SJSA1 (cell line): ENCODE measurements around the gene GPATCH8. TPM values are rescaled to one million over a fixed set of nuclear protein-coding genes. Genes with fewer than 3 reads are reported as not detected.
"Not testable (repeated sequence)": the region's sequence is repeated elsewhere in the genome, so short reads cannot be mapped to it uniquely, and the experiment has no call there.

Experiments
- DNase-seq, 2 experiments: peaks; one replicate each; pipeline ENCODE4 v3.0.0-alpha.2; 2015 to 2020; ENCODE audit warnings: low spot score in 2 of 2, low read depth in 1 of 2
- H3K27ac ChIP-seq: fragments of 250-450 bp; sonication (Bioruptor Pico); 2 replicates; pipeline ENCODE4 v1.5.1; 2020; ENCODE audit warnings: mild to moderate bottlenecking, moderate library complexity
- H3K27me3 ChIP-seq: fragments of 250-450 bp; sonication (Bioruptor Pico); replicated peaks from 2 replicates; pipeline ENCODE4 v1.5.1; 2020; ENCODE audit warnings: mild to moderate bottlenecking, moderate library complexity
- H3K36me3 ChIP-seq: fragments of 250-450 bp; sonication (Bioruptor Pico); 2 replicates; pipeline ENCODE4 v1.5.1; 2020; ENCODE audit warnings: mild to moderate bottlenecking
- H3K4me1 ChIP-seq: fragments of 250-450 bp; sonication (Bioruptor Pico); replicated peaks from 2 replicates; pipeline ENCODE4 v1.6.1; 2021; ENCODE audit warnings: mild to moderate bottlenecking
- H3K4me3 ChIP-seq: fragments of 250-450 bp; sonication (Bioruptor Pico); 2 replicates; pipeline ENCODE4 v1.5.1; 2020; ENCODE audit warnings: mild to moderate bottlenecking
- H3K9me3 ChIP-seq: fragments of 250-450 bp; sonication (Bioruptor Pico); replicated peaks from 2 replicates; pipeline ENCODE4 v1.5.1; 2020; ENCODE audit warnings: mild to moderate bottlenecking
- total RNA-seq: library from RNA; depleted of rRNA; stranded (reverse); fragments of >200 nt; shearing (Covaris generic); gene quantifications from 2 replicates; pipeline ENCODE4 v1.2.3, GENCODE V29; 2014

GPATCH8 gene
- total RNA-seq, 1 experiment from 2014 or later: 22.7 TPM

GRCh38 chr17:44414394-44415155, 88.6 kb downstream of the GPATCH8 start:
- Histone ChIP-seq H3K4me1 (no peaks in the 10 kb centered on the region), H3K27ac (no peak overlapping the region), H3K9me3 (no peaks in the 10 kb centered on the region), H3K4me3 (no peak overlapping the region), H3K36me3 (peaks cover 41% of the 10 kb centered on the region), H3K27me3 (no peaks in the 10 kb centered on the region)
- DNase-seq: no peak

- Histone ChIP-seq H3K4me1 (no peaks in the 10 kb centered on the region), H3K4me3 (no peak overlapping the region), H3K27me3 (no peaks in the 10 kb centered on the region), H3K9me3 (no peaks in the 10 kb centered on the region), H3K36me3 (peaks cover 14% of the 10 kb centered on the region), H3K27ac (no peak overlapping the region)
- DNase-seq: no peak
Measured at GRCh38 chr17:44409309-44410028, 93.7 kb downstream of the GPATCH8 start.

- Histone ChIP-seq H3K4me3 (no peak overlapping the region), H3K27me3 (no peaks in the 10 kb centered on the region), H3K36me3 (peaks cover 19% of the 10 kb centered on the region), H3K27ac (no peak overlapping the region), H3K4me1 (no peaks in the 10 kb centered on the region), H3K9me3 (no peaks in the 10 kb centered on the region)
- no peak for DNase-seq
Measured at GRCh38 chr17:44408786-44409185, 94.4 kb downstream of the GPATCH8 start.

- no peaks in the 10 kb centered on the region for H3K9me3 ChIP-seq
- no peak overlapping the region for H3K27ac ChIP-seq
- H3K4me3 ChIP-seq: no peak overlapping the region
- H3K27me3 ChIP-seq: no peaks in the 10 kb centered on the region
- H3K4me1 ChIP-seq: no peaks in the 10 kb centered on the region
- DNase-seq: no peak
- peaks cover 72% of the 10 kb centered on the region for H3K36me3 ChIP-seq
Measured at GRCh38 chr17:44402564-44403172, 100.5 kb downstream of the GPATCH8 start.

- peaks cover 76% of the 10 kb centered on the region for H3K36me3 ChIP-seq
- peak in 1 of 2 experiments; percentile 34 for DNase-seq
- no peaks in the 10 kb centered on the region for H3K9me3 ChIP-seq
- H3K27me3 ChIP-seq: no peaks in the 10 kb centered on the region
- H3K4me1 ChIP-seq: no peaks in the 10 kb centered on the region
- no peak overlapping the region for H3K27ac ChIP-seq
- no peak overlapping the region for H3K4me3 ChIP-seq
Measured at GRCh38 chr17:44400226-44400847, 102.9 kb downstream of the GPATCH8 start.

- peak in 1 of 2 experiments; percentile 40 for DNase-seq
Measured at GRCh38 chr17:44398692-44399691, 104.2 kb downstream of the GPATCH8 start.

GRCh38 chr17:44397479-44398440, 105.4 kb downstream of the GPATCH8 start:
- Histone ChIP-seq H3K36me3 (peaks cover 54% of the 10 kb centered on the region), H3K4me1 (peaks cover 8% of the 10 kb centered on the region), H3K27me3 (no peaks in the 10 kb centered on the region)

More at GRCh38 chr17:44398692-44399691, 104.2 kb downstream of the GPATCH8 start:
- Histone ChIP-seq H3K36me3 (peaks cover 66% of the 10 kb centered on the region), H3K27me3 (no peaks in the 10 kb centered on the region), H3K27ac (no peak overlapping the region), H3K9me3 (no peaks in the 10 kb centered on the region), H3K4me1 (no peaks in the 10 kb centered on the region), H3K4me3 (no peak overlapping the region)

DNA sequence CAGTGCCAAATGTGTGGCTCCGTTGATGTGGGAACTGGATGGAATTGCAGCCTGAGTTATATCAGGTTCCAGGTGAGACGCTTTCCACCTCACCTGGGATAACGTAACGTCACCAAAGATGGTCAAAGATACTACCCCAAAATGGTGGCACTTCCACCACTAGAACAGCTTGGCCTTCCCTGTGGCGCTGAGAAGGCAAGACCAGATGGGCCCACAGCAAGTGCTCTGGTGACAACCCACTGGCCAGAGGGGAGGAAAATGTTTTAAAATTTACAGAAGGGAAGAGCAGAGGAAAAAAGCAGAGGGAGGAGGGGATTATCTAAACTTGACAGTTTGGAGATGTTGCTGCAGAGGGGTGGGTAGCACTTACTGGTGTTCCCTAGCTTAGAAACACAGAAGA, 106.3 kb downstream of the GPATCH8 start:
- Histone ChIP-seq H3K4me3 (no peak overlapping the region), H3K27ac (no peak overlapping the region), H3K4me1 (peaks cover 8% of the 10 kb centered on the region), H3K27me3 (no peaks in the 10 kb centered on the region), H3K9me3 (no peaks in the 10 kb centered on the region), H3K36me3 (peaks cover 52% of the 10 kb centered on the region)
- peak in 1 of 2 experiments; percentile 30 for DNase-seq

More at GRCh38 chr17:44397479-44398440, 105.4 kb downstream of the GPATCH8 start:
- peak in 1 of 2 experiments; percentile 37 for DNase-seq
- Histone ChIP-seq H3K9me3 (no peaks in the 10 kb centered on the region), H3K27ac (no peak overlapping the region), H3K4me3 (no peak overlapping the region)

GRCh38 chr17:44394833-44395232, 108.4 kb downstream of the GPATCH8 start:
- Histone ChIP-seq H3K27ac (no peak overlapping the region), H3K4me1 (peaks cover 8% of the 10 kb centered on the region), H3K9me3 (no peaks in the 10 kb centered on the region), H3K4me3 (no peak overlapping the region), H3K36me3 (peaks cover 33% of the 10 kb centered on the region), H3K27me3 (no peaks in the 10 kb centered on the region)
- DNase-seq: no peak

DNA sequence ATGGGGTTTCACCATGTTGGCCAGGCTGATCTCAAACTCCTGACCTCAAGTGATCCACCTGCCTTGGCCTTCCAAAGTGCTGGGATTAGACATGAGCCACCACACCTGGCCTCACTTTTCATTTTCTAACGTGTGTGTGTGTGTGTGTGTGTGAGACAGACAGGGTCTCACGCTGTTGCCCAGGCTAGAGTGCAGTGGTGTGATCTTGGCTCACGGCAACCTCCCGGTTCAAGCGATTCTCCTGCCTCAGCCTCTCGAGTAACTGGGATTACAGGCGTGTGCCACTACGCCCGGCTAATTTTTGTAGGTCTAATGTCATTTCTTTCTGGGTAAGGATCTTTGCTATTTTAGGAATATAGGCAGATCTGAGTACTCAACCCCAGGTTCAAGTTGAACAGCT, 109.1 kb downstream of the GPATCH8 start:
- not testable (repeated sequence) for H3K27ac ChIP-seq, DNase-seq, H3K27me3 ChIP-seq, H3K4me1 ChIP-seq, H3K9me3 ChIP-seq, H3K4me3 ChIP-seq
- peaks cover 26% of the 10 kb centered on the region for H3K36me3 ChIP-seq

DNA sequence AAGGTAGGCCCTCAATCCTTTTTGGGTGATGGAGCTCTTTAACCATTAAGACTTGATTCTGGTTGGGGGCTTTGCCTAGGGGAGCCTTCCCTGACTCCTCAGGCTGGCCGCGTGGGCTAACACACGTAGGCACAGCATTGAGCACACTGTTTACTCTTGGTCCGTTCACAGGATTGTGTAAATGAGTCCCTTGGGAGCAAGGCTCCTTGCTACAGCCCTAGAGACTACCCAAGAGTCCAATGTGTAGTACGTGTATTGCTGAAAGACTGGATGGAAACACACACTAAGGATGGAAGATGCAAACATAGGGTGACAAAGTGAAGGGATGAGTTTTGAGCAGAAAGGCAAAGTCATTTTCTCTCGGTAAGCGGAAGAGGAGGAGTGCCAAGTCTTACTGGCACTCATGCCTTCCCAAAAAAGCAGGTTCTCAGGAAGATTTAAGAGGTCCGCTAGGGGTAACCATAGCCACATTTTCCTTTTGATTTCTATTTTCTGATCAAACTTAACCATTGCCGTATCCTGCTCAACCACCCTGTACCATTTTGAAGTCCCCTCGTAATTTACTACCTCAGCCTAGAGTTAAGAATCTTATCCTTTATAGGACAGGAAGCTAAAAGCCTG, 112.8 kb downstream of the GPATCH8 start:
- no peaks in the 10 kb centered on the region for H3K36me3 ChIP-seq
- DNase-seq: no peak
- no peak overlapping the region for H3K27ac ChIP-seq
- H3K4me1 ChIP-seq: peaks cover 13% of the 10 kb centered on the region
- 0 out of 2 replicates have a peak, but pooled peaks cover 5% of the 10 kb centered on the region for H3K27me3 ChIP-seq
- no peak overlapping the region for H3K4me3 ChIP-seq
- no peaks in the 10 kb centered on the region; the same call in 1 of the 2 replicates for H3K9me3 ChIP-seq
